ENCODE measurements around the gene ATRIP.

The ATRIP gene

DNA sequence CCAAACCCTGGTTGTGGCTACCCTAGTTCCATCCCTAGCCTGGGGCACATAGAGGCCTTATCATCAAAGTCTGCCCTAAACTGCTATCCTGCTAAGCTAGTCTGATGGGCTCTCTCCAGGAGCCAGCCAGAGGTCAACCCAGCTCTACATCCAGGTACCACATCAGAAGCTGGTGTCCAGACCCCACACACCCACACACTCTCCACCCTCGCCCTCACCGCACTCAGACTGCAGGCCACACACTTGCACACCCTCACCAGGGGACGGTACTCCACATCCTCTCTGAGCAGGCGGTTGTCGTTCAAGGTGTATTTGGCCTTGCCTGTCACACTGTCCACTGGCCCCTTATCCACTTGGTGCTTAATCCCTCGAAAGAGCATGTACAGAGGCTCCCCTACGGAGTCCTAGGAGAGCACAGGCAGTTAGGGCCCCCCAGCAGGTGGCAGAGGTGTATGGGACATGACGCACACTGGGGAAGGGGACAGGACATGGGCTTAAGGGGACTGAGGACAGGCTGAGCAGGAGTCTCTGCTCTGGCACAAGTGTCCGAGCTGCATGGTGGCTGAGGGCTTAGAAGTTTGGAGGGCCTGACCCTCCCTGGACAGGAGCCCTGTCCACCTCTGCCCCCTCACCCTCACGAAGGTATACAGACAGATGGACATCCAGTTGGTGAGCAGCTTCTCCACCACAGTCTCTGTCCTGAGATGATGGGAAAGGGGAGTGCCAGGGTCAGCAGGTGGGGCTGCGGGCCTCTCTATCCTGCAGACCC lies 34.7 kb upstream of the ATRIP start:
- TF ChIP-seq, protein P1, sequence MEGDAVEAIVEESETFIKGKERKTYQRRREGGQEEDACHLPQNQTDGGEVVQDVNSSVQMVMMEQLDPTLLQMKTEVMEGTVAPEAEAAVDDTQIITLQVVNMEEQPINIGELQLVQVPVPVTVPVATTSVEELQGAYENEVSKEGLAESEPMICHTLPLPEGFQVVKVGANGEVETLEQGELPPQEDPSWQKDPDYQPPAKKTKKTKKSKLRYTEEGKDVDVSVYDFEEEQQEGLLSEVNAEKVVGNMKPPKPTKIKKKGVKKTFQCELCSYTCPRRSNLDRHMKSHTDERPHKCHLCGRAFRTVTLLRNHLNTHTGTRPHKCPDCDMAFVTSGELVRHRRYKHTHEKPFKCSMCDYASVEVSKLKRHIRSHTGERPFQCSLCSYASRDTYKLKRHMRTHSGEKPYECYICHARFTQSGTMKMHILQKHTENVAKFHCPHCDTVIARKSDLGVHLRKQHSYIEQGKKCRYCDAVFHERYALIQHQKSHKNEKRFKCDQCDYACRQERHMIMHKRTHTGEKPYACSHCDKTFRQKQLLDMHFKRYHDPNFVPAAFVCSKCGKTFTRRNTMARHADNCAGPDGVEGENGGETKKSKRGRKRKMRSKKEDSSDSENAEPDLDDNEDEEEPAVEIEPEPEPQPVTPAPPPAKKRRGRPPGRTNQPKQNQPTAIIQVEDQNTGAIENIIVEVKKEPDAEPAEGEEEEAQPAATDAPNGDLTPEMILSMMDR (IDR thresholded peaks at IDR 0.05; ENCODE audit: insufficient read depth, missing control alignments): no peak
- DNase-seq (ENCODE audit: insufficient read length, low spot score) (no peak), FAIRE-seq (no peak)

DNA sequence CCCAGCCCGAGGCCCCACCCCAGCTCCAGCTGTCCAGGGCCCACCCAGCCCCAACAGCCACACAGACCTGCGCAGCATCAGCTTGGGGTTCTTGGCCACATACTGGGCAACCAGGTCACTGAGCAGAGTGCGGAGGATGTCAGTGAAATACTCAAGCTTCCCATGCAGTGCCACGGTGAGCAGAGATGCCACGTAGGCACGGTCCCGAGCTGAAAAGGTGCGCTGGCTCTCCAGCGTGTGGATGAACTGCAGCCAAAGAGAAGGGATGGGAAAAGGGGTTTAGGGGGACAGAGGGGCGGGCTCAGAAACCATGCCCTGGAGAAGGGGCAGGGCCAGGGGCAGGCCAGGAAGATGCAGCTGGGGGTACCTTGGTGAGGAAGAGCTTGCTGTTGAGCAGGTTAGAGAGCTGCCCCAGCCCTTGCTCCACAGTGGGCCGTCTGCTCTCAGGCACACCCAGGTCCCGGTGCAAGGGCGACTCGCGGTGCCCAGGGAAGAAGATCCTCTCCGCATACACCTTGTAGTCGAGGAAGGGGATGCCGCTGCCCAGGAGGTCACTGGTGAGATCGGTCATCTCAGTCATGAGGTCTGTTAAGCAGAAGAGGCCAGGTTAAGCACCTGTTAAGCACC lies 34.0 kb upstream of the ATRIP start:
- FAIRE-seq: no peak
- TF ChIP-seq, protein P1 (IDR thresholded peaks at IDR 0.05; ENCODE audit: insufficient read depth, missing control alignments): no peak
- DNase-seq (ENCODE audit: insufficient read length, low spot score): no peak

DNA sequence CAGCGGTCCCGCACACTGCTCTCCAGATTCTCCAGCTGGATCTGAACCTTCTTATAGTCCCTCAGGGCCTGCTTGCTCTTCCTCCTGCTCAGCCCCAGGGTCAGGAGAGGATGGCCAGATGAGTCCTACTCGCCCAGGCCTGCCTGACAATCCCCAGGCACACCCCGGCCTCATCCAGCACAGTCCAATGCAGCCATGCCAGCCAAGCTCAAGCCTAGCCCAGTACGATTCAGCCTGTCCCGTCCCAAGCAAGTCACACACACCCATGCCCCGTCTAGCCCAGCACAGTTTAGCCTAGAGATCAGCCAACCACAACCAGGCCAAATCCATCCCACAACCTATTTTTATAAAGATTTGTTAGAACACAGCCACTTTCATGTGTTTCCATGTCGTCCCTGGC lies 33.5 kb upstream of the ATRIP start:
- DNase-seq (ENCODE audit: insufficient read length, low spot score) (no peak), FAIRE-seq (no peak)
- TF ChIP-seq, protein P1 (IDR thresholded peaks at IDR 0.05; ENCODE audit: insufficient read depth, missing control alignments): no peak

DNA sequence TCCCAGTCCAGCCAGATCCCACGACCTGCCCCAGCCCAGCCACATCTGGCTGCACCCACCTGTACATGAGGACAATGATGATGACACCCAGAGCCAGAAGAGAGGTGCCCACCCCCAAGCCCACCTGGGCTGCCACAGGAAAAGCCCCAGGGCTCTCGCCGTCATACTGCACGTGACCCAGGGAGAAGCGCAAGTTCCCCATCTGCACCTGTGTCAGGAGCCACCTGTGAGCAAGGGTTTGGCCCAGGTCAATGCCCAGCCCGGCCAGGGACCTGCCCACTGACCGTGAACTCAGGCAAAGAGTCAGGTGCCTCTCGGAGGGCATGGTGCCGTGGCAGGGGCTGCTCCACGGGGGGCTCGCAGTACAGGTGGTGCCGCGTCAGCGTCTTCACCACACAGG lies 32.9 kb upstream of the ATRIP start:
- no peak for DNase-seq (ENCODE audit: insufficient read length, low spot score)
- TF ChIP-seq, protein P1 (IDR thresholded peaks at IDR 0.05; ENCODE audit: insufficient read depth, missing control alignments): no peak
- no peak for FAIRE-seq

DNA sequence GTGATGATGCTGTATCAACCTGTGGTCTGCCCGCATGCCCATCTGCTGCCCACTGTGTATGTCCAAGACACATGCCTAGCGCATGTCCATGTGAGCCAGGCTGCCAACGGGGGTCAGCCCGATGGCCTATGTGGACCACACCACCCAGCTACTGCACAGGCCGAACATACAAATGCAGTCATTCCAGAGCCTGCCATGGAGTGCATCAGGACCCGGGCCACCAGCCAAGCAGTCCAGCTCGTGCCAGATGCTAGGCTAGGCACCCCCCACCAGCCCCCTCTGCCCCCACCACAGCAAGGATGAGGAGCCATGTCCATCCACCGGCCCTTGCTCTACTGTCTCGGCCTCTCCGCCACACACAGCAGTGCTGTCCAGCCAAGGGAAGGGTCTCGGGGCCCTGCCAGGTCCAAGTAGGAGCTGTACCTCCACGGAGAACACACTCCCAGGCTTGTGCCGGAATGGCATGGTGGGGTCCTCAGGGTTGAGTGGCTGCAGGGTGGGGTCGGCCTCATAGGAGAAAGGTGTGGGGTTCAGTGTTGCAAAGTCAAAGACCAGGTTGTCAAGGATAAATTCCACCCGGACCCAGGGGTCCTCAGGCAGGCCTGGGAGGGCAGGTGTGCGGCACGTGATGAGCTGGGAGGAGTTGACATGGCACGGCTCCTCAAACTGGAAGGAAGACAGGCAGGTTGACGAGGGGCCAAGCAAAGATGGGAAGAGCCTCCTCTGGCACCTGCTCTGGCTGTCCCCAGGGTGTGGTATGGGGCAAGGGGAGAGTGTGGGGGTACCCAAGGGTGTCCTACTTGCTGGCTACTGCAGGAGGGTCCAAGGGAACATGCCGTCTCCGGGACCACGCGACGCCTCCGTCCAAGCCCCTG lies 31.9 kb upstream of the ATRIP start:
- FAIRE-seq: no peak
- TF ChIP-seq, protein P1 (IDR thresholded peaks at IDR 0.05; ENCODE audit: insufficient read depth, missing control alignments): no peak
- no peak for DNase-seq (ENCODE audit: insufficient read length, low spot score)

DNA sequence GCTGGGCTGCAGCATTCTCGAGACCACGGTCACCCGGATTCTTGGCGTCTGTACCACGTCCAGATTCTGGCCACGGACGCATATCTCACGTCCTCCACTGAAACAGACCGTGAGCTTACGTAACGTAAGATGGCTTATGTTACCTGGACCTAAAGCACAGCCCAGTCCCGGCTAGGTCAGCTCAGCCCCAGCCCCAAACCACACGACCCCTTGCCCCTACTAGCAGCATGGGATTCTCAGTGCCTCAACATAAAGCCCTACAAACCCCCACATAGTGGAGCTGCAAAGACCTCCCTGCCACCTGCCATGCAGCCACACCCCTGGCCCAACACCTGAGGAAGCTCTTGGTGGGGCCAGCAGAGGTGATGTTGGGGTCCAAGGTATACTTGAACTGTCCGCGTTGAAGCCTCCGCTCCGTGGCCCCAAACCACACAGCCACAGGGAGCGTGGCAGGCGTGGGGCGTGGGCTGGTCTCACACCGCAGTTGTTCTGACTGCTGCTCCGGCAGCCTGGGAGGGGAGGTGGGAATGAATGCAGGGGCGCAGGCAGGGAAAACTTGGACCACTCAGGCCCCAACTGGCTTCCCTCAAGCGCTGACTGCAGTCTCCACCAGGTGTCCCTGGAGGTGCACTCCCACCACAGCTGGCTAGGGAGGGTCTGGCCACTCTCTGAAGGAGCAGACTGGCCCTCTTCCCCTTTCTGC lies 31.1 kb upstream of the ATRIP start:
- DNase-seq (ENCODE audit: insufficient read length, low spot score) (no peak), FAIRE-seq (no peak)
- TF ChIP-seq, protein P1 (IDR thresholded peaks at IDR 0.05; ENCODE audit: insufficient read depth, missing control alignments): no peak

Data from D721Med (cell line).